GM19025 (cell line): ENCODE results near the gene STXBP3.

ENCODE experiments used
- ATAC-seq: cut with Tn5 transposase; IDR thresholded peaks from one replicate; pipeline ENCODE4 v1.9.1; 2021; ENCODE audit warnings: mild to moderate bottlenecking, low read depth, moderate library complexity; ENCODE audit not compliant: unreplicated experiment

The STXBP3 gene

GRCh38 chr1:108792420-108792819 lies 45.9 kb downstream of the STXBP3 start:
- no peak for ATAC-seq

- ATAC-seq, result no peak
These were observed 52.5 kb downstream of the STXBP3 start for GRCh38 chr1:108799001-108799400.

GRCh38 chr1:108801101-108801500 lies 54.6 kb downstream of the STXBP3 start:
- ATAC-seq, result no peak

GRCh38 chr1:108803548-108803947 lies 57.1 kb downstream of the STXBP3 start:
- ATAC-seq, result no peak

GRCh38 chr1:108808438-108808837 lies 62.0 kb downstream of the STXBP3 start:
- no peak for ATAC-seq

GRCh38 chr1:108811611-108812010 lies 65.1 kb downstream of the STXBP3 start:
- ATAC-seq, result no peak

- no peak for ATAC-seq
These were observed 66.9 kb downstream of the STXBP3 start for GRCh38 chr1:108813326-108813725.

GRCh38 chr1:108814343-108815125 lies 68.1 kb downstream of the STXBP3 start:
- no peak for ATAC-seq

- ATAC-seq, result no peak
These were observed 69.1 kb downstream of the STXBP3 start for GRCh38 chr1:108815566-108815965.

GRCh38 chr1:108816049-108816893 lies 69.8 kb downstream of the STXBP3 start:
- ATAC-seq, result no peak

GRCh38 chr1:108817016-108817415 lies 70.5 kb downstream of the STXBP3 start:
- ATAC-seq, result no peak

- no peak for ATAC-seq
These were observed 71.3 kb downstream of the STXBP3 start for GRCh38 chr1:108817811-108818210.

- no peak for ATAC-seq
These were observed 73.4 kb downstream of the STXBP3 start for GRCh38 chr1:108819878-108820277.

- no peak for ATAC-seq
These were observed 77.2 kb downstream of the STXBP3 start for GRCh38 chr1:108823632-108824031.

GRCh38 chr1:108824051-108824450 lies 77.6 kb downstream of the STXBP3 start:
- ATAC-seq, result no peak

GRCh38 chr1:108826081-108826635 lies 79.7 kb downstream of the STXBP3 start:
- ATAC-seq, result no peak

GRCh38 chr1:108828074-108828961 lies 81.8 kb downstream of the STXBP3 start:
- no peak for ATAC-seq

GRCh38 chr1:108829498-108829916 lies 83.0 kb downstream of the STXBP3 start:
- no peak for ATAC-seq

GRCh38 chr1:108830119-108831008 lies 83.9 kb downstream of the STXBP3 start:
- no peak for ATAC-seq
